Measurements from ENCODE around the gene LINC01488.

Gene LINC01488

GRCh38 chr11:69513196-69513595, 31.7 kb downstream of the LINC01488 start:
- no peak for DNase-seq

GRCh38 chr11:69513663-69514224, 32.3 kb downstream of the LINC01488 start:
- DNase-seq = no peak

- no peak for DNase-seq
Observed at GRCh38 chr11:69514771-69515170, 33.3 kb downstream of the LINC01488 start.

GRCh38 chr11:69515271-69516245, 34.1 kb downstream of the LINC01488 start:
- DNase-seq = no peak

GRCh38 chr11:69516526-69516925, 35.1 kb downstream of the LINC01488 start:
- DNase-seq = no peak

- no peak for DNase-seq
Observed at GRCh38 chr11:69518081-69518950, 36.9 kb downstream of the LINC01488 start.

- no peak for DNase-seq
Observed at GRCh38 chr11:69520186-69520916, 38.9 kb downstream of the LINC01488 start.

GRCh38 chr11:69521457-69521856, 40.0 kb downstream of the LINC01488 start:
- no peak for DNase-seq

GRCh38 chr11:69523453-69523852, 42.0 kb downstream of the LINC01488 start:
- DNase-seq = no peak

GRCh38 chr11:69524291-69524882, 42.9 kb downstream of the LINC01488 start:
- no peak for DNase-seq

GRCh38 chr11:69524991-69525411, 43.5 kb downstream of the LINC01488 start:
- no peak for DNase-seq

- DNase-seq = no peak
Observed at GRCh38 chr11:69525516-69526452, 44.3 kb downstream of the LINC01488 start.

- DNase-seq = no peak
Observed at GRCh38 chr11:69526453-69526810, 45.0 kb downstream of the LINC01488 start.

- DNase-seq = no peak
Observed at GRCh38 chr11:69529001-69529400, 47.5 kb downstream of the LINC01488 start.

- no peak for DNase-seq
Observed at GRCh38 chr11:69530278-69531070, 49.0 kb downstream of the LINC01488 start.

GRCh38 chr11:69531071-69531716, 49.7 kb downstream of the LINC01488 start:
- no peak for DNase-seq

- no peak for DNase-seq
Observed at GRCh38 chr11:69531717-69532088, 50.2 kb downstream of the LINC01488 start.

- DNase-seq = no peak
Observed at GRCh38 chr11:69533296-69534165, 52.1 kb downstream of the LINC01488 start.

- DNase-seq = no peak
Observed at GRCh38 chr11:69534166-69534530, 52.7 kb downstream of the LINC01488 start.
